NCI-H1092 (cell line): ENCODE measurements around the gene GATAD2A.
"Not testable (repeated sequence)": the region's sequence is repeated elsewhere in the genome, so short reads cannot be mapped to it uniquely, and the experiment has no call there.

Source experiments
- DNase-seq: peaks from one replicate; lab custom pipeline; 2025; lab: John Stamatoyannopoulos, UW

The GATAD2A gene, protein sequence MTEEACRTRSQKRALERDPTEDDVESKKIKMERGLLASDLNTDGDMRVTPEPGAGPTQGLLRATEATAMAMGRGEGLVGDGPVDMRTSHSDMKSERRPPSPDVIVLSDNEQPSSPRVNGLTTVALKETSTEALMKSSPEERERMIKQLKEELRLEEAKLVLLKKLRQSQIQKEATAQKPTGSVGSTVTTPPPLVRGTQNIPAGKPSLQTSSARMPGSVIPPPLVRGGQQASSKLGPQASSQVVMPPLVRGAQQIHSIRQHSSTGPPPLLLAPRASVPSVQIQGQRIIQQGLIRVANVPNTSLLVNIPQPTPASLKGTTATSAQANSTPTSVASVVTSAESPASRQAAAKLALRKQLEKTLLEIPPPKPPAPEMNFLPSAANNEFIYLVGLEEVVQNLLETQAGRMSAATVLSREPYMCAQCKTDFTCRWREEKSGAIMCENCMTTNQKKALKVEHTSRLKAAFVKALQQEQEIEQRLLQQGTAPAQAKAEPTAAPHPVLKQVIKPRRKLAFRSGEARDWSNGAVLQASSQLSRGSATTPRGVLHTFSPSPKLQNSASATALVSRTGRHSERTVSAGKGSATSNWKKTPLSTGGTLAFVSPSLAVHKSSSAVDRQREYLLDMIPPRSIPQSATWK

GRCh38 chr19:19404879-19405860, at the start of gene GATAD2A:
TSS of gene GATAD2A (plus strand) at chr19:19405675. CDS start at chr19:19465346, 59,671 bp downstream.
- peak; percentile 61 for DNase-seq

DNA sequence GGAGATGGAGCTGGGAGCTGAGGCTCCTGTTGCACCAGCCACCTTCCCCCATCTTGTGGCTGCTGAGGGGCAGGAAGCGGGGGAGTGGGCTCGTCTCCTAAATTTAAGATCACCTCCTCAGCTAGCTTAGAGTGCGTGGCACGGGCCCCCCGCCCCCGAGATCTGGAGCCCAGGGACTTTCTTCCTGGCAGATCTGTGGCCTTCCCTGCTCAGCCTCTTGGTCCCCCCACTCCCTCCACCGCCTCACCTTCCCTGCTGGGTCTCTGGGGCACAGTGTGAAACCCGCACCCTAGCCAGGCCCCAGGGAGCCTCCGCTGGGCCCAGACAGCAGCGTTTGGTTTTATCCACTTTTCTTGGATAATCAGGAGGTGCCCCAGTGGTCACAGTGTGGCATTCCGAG, 49.0 kb upstream of the GATAD2A start:
- no peak for DNase-seq

GRCh38 chr19:19356901-19357566, 48.4 kb upstream of the GATAD2A start:
- no peak for DNase-seq

- peak; percentile 56 for DNase-seq
These were observed 44.3 kb upstream of the GATAD2A start for GRCh38 chr19:19361075-19361594.

- DNase-seq, result no peak
These were observed 43.4 kb upstream of the GATAD2A start for GRCh38 chr19:19362075-19362474.

GRCh38 chr19:19366434-19367396, 38.8 kb upstream of the GATAD2A start:
- peak; percentile 6 for DNase-seq

DNA sequence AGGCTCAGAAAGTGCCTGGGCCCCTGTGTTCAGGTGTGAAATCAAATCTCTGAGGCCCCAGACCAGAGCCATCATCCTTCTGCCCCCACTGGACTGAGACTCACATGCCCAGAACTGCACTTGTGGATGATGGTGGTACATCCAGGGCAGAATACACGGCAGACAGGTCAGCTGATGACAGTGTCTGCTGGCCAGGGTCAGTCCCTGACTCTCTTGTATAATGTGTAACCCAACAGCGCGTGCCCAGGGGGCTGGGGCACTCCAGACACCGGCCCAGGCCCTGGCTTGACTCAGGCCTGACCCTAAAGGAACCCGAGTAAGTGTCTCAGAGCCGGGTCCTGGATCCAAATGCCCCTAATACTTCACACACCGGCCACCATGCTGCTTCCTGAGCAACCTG, 37.4 kb upstream of the GATAD2A start:
- no peak for DNase-seq

GRCh38 chr19:19371059-19371458, 34.4 kb upstream of the GATAD2A start:
- no peak for DNase-seq

- DNase-seq, result no peak
These were observed 32.6 kb upstream of the GATAD2A start for GRCh38 chr19:19372656-19373416.

GRCh38 chr19:19379527-19379926, 25.9 kb upstream of the GATAD2A start:
- DNase-seq, result no peak

DNA sequence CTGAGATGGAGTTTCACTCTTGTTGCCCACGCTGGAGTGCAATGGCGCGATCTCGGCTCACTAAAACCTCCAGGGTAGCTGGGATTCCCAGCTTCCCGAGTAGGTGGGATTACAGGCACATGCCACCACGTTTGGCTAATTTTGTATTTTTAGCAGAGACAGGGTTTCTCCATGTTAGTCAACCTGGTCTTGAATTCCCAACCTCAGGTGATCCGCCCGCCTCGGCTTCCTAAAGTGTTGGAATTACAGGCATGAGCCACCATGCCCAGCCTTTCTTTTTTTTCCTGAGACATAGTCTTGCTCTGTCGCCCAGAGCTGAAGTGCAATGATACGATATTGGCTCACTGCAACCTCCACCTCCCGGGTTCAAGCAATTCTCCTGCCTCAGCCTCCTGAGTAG, 25.2 kb upstream of the GATAD2A start:
- not testable (repeated sequence) for DNase-seq

GRCh38 chr19:19381007-19381926, 24.2 kb upstream of the GATAD2A start:
- DNase-seq, result no peak

GRCh38 chr19:19382118-19382517, 23.4 kb upstream of the GATAD2A start:
- DNase-seq, result no peak

GRCh38 chr19:19384486-19384885, 21.0 kb upstream of the GATAD2A start:
- DNase-seq, result no peak

GRCh38 chr19:19385131-19385895, 20.2 kb upstream of the GATAD2A start:
- DNase-seq, result peak; percentile 97

DNA sequence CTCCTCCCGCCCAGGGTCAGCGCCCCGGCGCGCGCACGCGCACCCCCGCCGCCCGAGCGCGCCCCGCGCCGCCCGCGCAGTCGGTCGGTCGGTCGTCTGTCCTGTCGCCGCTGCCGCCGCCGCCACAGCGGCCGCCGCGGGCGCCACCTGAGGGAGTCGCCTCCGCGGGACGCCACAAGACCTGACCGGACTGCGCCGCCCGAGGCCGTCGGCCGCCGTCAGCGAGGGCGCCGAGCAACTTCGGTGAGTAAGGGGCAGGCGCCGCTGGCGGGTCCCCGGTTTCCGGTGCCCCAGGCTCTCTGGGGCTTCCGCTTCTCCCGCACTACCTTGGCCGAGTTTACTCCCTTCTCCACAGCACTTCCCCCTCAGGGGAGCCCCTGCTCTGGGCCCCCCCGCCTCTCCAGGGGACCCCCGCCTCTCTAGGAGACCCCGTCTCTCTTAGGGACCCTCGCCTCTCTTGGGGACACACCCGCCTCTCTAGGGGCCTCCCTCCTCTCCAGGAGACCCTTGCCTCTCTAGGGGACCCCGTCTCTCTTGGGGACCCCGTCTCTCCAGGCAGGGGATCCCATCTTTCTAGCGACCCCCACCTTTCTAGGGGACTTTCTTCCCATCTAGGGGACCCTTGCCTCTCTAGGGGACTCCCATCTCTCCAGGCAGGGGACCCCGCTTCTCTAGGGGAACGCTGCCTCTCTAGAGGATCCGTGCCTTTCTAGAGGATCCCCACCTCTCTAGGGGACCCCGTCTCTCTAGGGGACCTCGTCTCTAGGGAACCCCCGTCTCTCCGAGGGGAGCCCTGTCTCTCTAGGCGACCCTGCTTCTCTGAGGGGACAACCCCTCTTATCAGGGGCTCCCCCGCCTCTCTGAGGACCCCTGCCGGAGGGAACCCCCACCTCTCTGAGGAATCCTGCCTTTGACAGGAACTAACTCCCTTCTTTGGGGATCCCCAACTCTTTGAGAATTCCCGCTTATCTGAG, 19.3 kb upstream of the GATAD2A start:
- no peak for DNase-seq
